22Rv1 (cell line): ENCODE results near the gene NLE1.
"Not testable (repeated sequence)": the region's sequence is repeated elsewhere in the genome, so short reads cannot be mapped to it uniquely, and the experiment has no call there.

ENCODE experiments used
- H3K27ac ChIP-seq: fragments of 450-650 bp; 2 replicates; pipeline ENCODE4 v1.5.1; 2017
- ZFX ChIP-seq: fragments of 450-650 bp; IDR thresholded peaks from 2 replicates; pipeline ENCODE4 v1.6.1; 2017; ENCODE audit warnings: antibody characterized with exemption, borderline replicate concordance
- TF ChIP-seq, protein P1 (sequence below): fragments of 450-650 bp; IDR thresholded peaks from 2 replicates; pipeline ENCODE4 v1.5.1; 2017; ENCODE audit warnings: mild to moderate bottlenecking

Gene NLE1

GRCh38 chr17:35101725-35102124, 40.4 kb downstream of the NLE1 start:
- no peak for TF ChIP-seq ZFX
- TF ChIP-seq, protein P1, sequence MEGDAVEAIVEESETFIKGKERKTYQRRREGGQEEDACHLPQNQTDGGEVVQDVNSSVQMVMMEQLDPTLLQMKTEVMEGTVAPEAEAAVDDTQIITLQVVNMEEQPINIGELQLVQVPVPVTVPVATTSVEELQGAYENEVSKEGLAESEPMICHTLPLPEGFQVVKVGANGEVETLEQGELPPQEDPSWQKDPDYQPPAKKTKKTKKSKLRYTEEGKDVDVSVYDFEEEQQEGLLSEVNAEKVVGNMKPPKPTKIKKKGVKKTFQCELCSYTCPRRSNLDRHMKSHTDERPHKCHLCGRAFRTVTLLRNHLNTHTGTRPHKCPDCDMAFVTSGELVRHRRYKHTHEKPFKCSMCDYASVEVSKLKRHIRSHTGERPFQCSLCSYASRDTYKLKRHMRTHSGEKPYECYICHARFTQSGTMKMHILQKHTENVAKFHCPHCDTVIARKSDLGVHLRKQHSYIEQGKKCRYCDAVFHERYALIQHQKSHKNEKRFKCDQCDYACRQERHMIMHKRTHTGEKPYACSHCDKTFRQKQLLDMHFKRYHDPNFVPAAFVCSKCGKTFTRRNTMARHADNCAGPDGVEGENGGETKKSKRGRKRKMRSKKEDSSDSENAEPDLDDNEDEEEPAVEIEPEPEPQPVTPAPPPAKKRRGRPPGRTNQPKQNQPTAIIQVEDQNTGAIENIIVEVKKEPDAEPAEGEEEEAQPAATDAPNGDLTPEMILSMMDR: no peak
- no peak overlapping the region for H3K27ac ChIP-seq

GRCh38 chr17:35101036-35101435, 41.1 kb downstream of the NLE1 start:
- no peak overlapping the region for H3K27ac ChIP-seq

DNA sequence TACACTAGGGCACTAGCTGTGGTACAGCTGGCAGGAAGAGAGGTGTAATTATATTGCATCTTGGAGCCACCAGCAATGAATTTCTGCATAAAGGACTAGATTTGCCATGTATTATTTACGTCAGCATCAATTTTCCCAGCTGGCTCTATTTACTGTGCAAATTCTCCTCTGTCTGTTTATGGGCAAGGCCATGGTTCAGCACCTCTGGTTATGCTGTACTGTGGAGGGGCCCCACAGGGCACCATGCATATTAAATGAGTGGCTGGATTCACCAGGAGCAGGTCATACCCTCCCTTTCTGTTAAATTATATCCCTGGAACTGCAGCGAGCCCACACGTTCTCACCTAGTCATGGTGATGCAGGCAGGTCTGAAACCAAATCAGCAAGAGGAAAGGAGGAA, 42.2 kb downstream of the NLE1 start:
- no peak for TF ChIP-seq ZFX
- TF ChIP-seq, protein P1: no peak
- H3K27ac ChIP-seq: no peak overlapping the region

More at GRCh38 chr17:35101036-35101435, 41.1 kb downstream of the NLE1 start:
- TF ChIP-seq ZFX: no peak
- TF ChIP-seq, protein P1: no peak

- TF ChIP-seq, protein P1: no peak
- no peak for TF ChIP-seq ZFX
- H3K27ac ChIP-seq: no peak overlapping the region
Measured at GRCh38 chr17:35097776-35098175, 44.3 kb downstream of the NLE1 start.

DNA sequence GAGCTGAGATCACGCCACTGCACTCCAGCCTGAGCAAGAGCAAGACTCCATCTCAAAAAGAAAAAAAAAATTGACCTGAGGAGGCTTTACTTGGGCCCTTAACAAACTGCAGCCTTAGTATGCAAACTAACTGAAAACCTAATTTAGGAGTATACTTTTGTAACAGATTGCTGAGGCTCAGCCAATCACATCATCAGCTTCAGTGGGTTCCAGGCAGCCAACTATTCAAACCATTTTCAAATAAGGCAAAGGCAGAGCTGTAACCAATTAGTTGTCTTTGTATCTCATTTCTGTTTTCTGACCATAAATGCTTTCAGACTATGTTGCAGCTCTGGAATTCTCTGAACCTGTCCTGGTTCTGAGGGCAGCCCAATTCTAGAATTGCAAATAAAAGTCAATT, 46.4 kb downstream of the NLE1 start:
- TF ChIP-seq, protein P1: no peak
- TF ChIP-seq ZFX: no peak
- no peak overlapping the region for H3K27ac ChIP-seq

GRCh38 chr17:35094902-35095301, 47.2 kb downstream of the NLE1 start:
- TF ChIP-seq ZFX: no peak
- TF ChIP-seq, protein P1: no peak
- no peak overlapping the region for H3K27ac ChIP-seq

DNA sequence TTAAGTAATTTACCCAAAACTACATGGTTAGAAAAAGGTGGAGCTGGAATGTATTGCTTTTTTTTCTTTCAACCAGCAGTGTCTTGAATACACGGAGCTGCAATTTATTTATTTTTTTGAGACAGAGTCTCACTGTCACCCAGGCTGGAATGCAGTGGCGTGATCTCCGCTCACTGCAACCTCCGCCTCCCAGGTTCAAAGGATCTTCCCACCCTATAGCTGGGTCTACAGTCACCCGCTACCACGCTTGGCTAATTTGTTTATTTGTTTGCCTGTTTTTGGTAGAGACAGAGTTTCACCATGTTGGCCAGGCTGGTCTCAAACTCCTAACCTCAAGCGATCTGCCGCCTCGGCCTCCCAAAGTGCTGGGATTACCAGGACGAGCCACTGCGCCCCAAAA, 51.4 kb downstream of the NLE1 start:
- H3K27ac ChIP-seq: not testable (repeated sequence)

DNA sequence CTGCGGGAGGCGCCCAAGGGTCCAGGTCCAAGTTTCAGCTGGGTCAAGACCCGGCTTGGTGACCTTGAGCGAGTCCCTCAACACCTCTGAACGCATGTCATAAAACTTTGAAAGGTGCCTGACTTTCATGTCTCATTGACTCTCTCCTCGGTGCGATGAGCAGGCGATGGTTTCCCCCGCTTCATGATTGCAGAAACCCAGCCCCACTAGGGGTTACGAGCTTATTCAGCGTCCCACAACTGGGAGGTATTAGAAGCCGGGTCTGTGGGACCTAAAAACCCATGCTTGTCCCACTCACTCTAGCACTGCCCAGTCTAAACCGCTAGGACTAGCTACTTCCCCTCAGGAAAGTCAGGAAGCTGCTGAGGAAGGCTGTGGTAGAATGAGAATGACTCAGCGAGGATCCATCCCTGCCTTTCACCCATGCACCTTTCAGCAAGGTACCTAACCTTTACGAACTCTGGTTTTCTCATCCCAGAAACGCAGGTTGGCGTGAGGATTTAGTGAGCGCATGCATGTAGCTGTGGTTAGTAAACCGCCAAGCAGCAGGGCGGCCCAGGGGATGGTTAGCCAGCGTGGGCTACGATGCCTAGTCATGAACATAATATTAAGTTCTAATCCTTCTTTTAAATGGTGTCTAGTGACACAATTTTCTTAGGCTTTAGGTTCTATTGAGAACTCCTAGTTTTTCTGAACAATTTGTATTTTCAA, 52.4 kb downstream of the NLE1 start:
- H3K27ac ChIP-seq: peak overlapping the region; percentile 86; the same call in 1 of the 2 replicates
- no peak for TF ChIP-seq ZFX
- TF ChIP-seq, protein P1: peak; percentile 73
